ENCODE measurements around the gene NUP160. TPM values are rescaled to one million over a fixed set of nuclear protein-coding genes. Genes with fewer than 3 reads are reported as not detected.

Gene NUP160
- total and polyA plus RNA-seq, 2 of the 13 experiments (the other 11 are each of a cell fraction or from before 2014, with no cell fraction given) = 28.3 to 43.5 TPM

GRCh38 chr11:47847892-47848699, at the start of gene NUP160 (continued):
- peak; percentile 91; the same call in 1 of the 2 replicates for TF ChIP-seq ZNF350 (CRISPR knock-in tag; IDR thresholded peaks at IDR 0.05; ENCODE audit: borderline replicate concordance, low read depth)
- peak; percentile 70 to 92 for TF ChIP-seq HMGXB4 (CRISPR knock-in tag; IDR thresholded peaks at IDR 0.05; ENCODE audit: borderline replicate concordance in 1 of 2, low read depth in 1 of 2)
- TF ChIP-seq REPIN1 (CRISPR knock-in tag; IDR thresholded peaks at IDR 0.05; ENCODE audit: borderline replicate concordance, low read depth) = peak; percentile 91
- TF ChIP-seq THYN1 (CRISPR knock-in tag; IDR thresholded peaks at IDR 0.05; ENCODE audit: borderline replicate concordance, low read depth) = no peak
- TF ChIP-seq JDP2 (CRISPR knock-in tag; IDR thresholded peaks at IDR 0.05; ENCODE audit: borderline replicate concordance) = peak; percentile 60; the same call in 1 of the 2 replicates
- peak; percentile 82 for TF ChIP-seq RBM39 (IDR thresholded peaks at IDR 0.05; ENCODE audit: low read depth, low read length, poor library complexity, severe bottlenecking)
- TF ChIP-seq SAP130 (CRISPR knock-in tag; IDR thresholded peaks at IDR 0.05; ENCODE audit: low read depth) = peak; percentile 98
- peak; percentile 34; the same call in 1 of the 2 replicates for TF ChIP-seq MAZ (IDR thresholded peaks at IDR 0.05; ENCODE audit: borderline replicate concordance, low read depth, low read length)
- TF ChIP-seq MAZ (CRISPR knock-in tag; IDR thresholded peaks at IDR 0.05; ENCODE audit: low read depth) = peak; percentile 80
- peak; percentile 77; the same call in 1 of the 2 replicates for TF ChIP-seq SIN3B (IDR thresholded peaks at IDR 0.05; ENCODE audit: low read length)
- peak; percentile 74; the same call in 1 of the 2 replicates for TF ChIP-seq ZNF232 (CRISPR knock-in tag; IDR thresholded peaks at IDR 0.05; ENCODE audit: borderline replicate concordance)
- peak; percentile 67; the same call in 1 of the 2 replicates for TF ChIP-seq CBFB (CRISPR knock-in tag; IDR thresholded peaks at IDR 0.05)
- TF ChIP-seq ZNF740 (CRISPR knock-in tag; IDR thresholded peaks at IDR 0.05) = 0 out of 2 replicates have a peak, but pooled peaks have one; percentile 15
- TF ChIP-seq ZFP36L1 (CRISPR knock-in tag; IDR thresholded peaks at IDR 0.05) = peak; percentile 65; the same call in 1 of the 2 replicates
- no peak for TF ChIP-seq ZNF644 (CRISPR knock-in tag; IDR thresholded peaks at IDR 0.05; ENCODE audit: low read depth)
- no peak for TF ChIP-seq NONO (IDR thresholded peaks at IDR 0.05)
- TF ChIP-seq NONO (CRISPR knock-in tag; conservative IDR thresholded peaks at IDR 0.05) = peak; percentile 95
- no peak; the same call in 1 of the 2 replicates for TF ChIP-seq TFAP4 (IDR thresholded peaks at IDR 0.05; ENCODE audit: borderline replicate concordance, low read depth)
- TF ChIP-seq ATF1 (CRISPR knock-in tag; IDR thresholded peaks at IDR 0.05) = peak; percentile 82
- no peak for TF ChIP-seq ZNF136 (CRISPR knock-in tag; IDR thresholded peaks at IDR 0.05; ENCODE audit: low read depth)
- peak; percentile 75 for TF ChIP-seq SPEN (CRISPR knock-in tag; IDR thresholded peaks at IDR 0.05; ENCODE audit: low read depth)
- TF ChIP-seq ATF7-NPFF (CRISPR knock-in tag; IDR thresholded peaks at IDR 0.05; ENCODE audit: low read depth) = peak; percentile 87
- peak; percentile 84 for TF ChIP-seq ASH2L (IDR thresholded peaks at IDR 0.05; ENCODE audit: insufficient read length, low read depth, low read length)
- TF ChIP-seq ZNF777 (CRISPR knock-in tag; IDR thresholded peaks at IDR 0.05) = peak; percentile 66; the same call in 1 of the 2 replicates
- peak; percentile 88 for TF ChIP-seq GABPA (IDR thresholded peaks at IDR 0.05; ENCODE audit: low read depth, low read length)
- TF ChIP-seq GABPA (CRISPR knock-in tag; IDR thresholded peaks at IDR 0.05; ENCODE audit: low read depth) = peak; percentile 92
- 0 out of 2 replicates have a peak, but pooled peaks have one; percentile 52 for TF ChIP-seq ZNF564 (CRISPR knock-in tag; IDR thresholded peaks at IDR 0.05)
- peak; percentile 18; the same call in 1 of the 2 replicates for TF ChIP-seq HNF4A (CRISPR knock-in tag; IDR thresholded peaks at IDR 0.05)

Data from HepG2 (cell line).